Measurements from ENCODE around the gene ABCA9. TPM values are rescaled to one million over a fixed set of nuclear protein-coding genes. Genes with fewer than 3 reads are reported as not detected.

The ABCA9 gene
- total RNA-seq, 1 experiment from 2014 or later = not detected

GRCh38 chr17:68987966-68988365 lies 72.8 kb downstream of the ABCA9 start:
- Histone ChIP-seq H3K79me2 (ENCODE audit: low read depth) (no peaks in the 10 kb centered on the region), H4K20me1 (ENCODE audit: insufficient read depth) (no peaks in the 10 kb centered on the region), H3K9me3 (ENCODE audit: insufficient read depth, low read depth) (no peaks in the 10 kb centered on the region), H3K4me1 (replicated peaks; ENCODE audit: insufficient read depth) (no peaks in the 10 kb centered on the region), H3K4me3 (no peak overlapping the region), H2AFZ (no peak overlapping the region), H3K36me3 (ENCODE audit: low read depth) (no peaks in the 10 kb centered on the region), H3K9me2 (ENCODE audit: insufficient read depth) (no peaks in the 10 kb centered on the region), H3K27me3 (ENCODE audit: insufficient read depth, low read depth) (no peaks in the 10 kb centered on the region), H3K4me2 (no peak overlapping the region), H3F3A (ENCODE audit: insufficient read depth, low read depth) (no peaks in the 10 kb centered on the region), H3K27ac (no peak overlapping the region)
- CTCF ChIA-PET = no interaction called here
- BruUV-seq (replicated peaks) = no TSS peak
- TF ChIP-seq CTCF (conservative IDR thresholded peaks at IDR 0.05) = no peak
- no peak for TF ChIP-seq EZH2 (IDR thresholded peaks at IDR 0.05; ENCODE audit: low read depth)
- POLR2A ChIA-PET (ENCODE audit: unreplicated experiment) = no interaction called here
- DNase-seq = no peak
- intact Hi-C loops (cut with micrococcal nuclease; ENCODE audit: unreplicated experiment) = no loop called here

GRCh38 chr17:68981288-68981687 lies 79.4 kb downstream of the ABCA9 start:
- BruUV-seq (replicated peaks) = no TSS peak
- H3K27ac ChIP-seq = no peak overlapping the region
- DNase-seq = peak in 1 of 2 experiments; percentile 68
- H3K4me1 ChIP-seq (replicated peaks; ENCODE audit: insufficient read depth) = peaks cover 7% of the 10 kb centered on the region; the same call in 1 of the 2 replicates
- ChIA-PET CTCF (no interaction called here), POLR2A (ENCODE audit: unreplicated experiment) (no interaction called here)
- H2AFZ ChIP-seq = no peak overlapping the region
- no peaks in the 10 kb centered on the region for H3K79me2 ChIP-seq (ENCODE audit: low read depth)
- H3K9me3 ChIP-seq (ENCODE audit: insufficient read depth, low read depth) = no peaks in the 10 kb centered on the region
- peak overlapping the region; percentile 37; the same call in 1 of the 2 replicates for H3K4me3 ChIP-seq
- TF ChIP-seq CTCF (conservative IDR thresholded peaks at IDR 0.05) = no peak
- no peak for TF ChIP-seq EZH2 (IDR thresholded peaks at IDR 0.05; ENCODE audit: low read depth)
- no peaks in the 10 kb centered on the region for H4K20me1 ChIP-seq (ENCODE audit: insufficient read depth)
- no peaks in the 10 kb centered on the region for H3K36me3 ChIP-seq (ENCODE audit: low read depth)
- no peaks in the 10 kb centered on the region for H3K9me2 ChIP-seq (ENCODE audit: insufficient read depth)
- peak overlapping the region; percentile 55 for H3K4me2 ChIP-seq
- H3K27me3 ChIP-seq (ENCODE audit: insufficient read depth, low read depth) = no peaks in the 10 kb centered on the region
- H3F3A ChIP-seq (ENCODE audit: insufficient read depth, low read depth) = no peaks in the 10 kb centered on the region
- intact Hi-C loops (cut with micrococcal nuclease; ENCODE audit: unreplicated experiment) = loop anchor here (1.0 kb wide), 1 partner anchor 66 kb away; no protein-coding TSS in a partner anchor

GRCh38 chr17:68973098-68973846 lies 87.5 kb downstream of the ABCA9 start:
- H3K9me2 ChIP-seq (ENCODE audit: insufficient read depth) = no peaks in the 10 kb centered on the region
- no peaks in the 10 kb centered on the region for H4K20me1 ChIP-seq (ENCODE audit: insufficient read depth)
- no peaks in the 10 kb centered on the region for H3K27me3 ChIP-seq (ENCODE audit: insufficient read depth, low read depth)
- no peak for DNase-seq
- H3F3A ChIP-seq (ENCODE audit: insufficient read depth, low read depth) = no peaks in the 10 kb centered on the region
- TF ChIP-seq EZH2 (IDR thresholded peaks at IDR 0.05; ENCODE audit: low read depth) = no peak
- TF ChIP-seq CTCF (conservative IDR thresholded peaks at IDR 0.05) = no peak
- H3K4me1 ChIP-seq (replicated peaks; ENCODE audit: insufficient read depth) = no peaks in the 10 kb centered on the region
- H3K4me2 ChIP-seq = no peak overlapping the region
- no peak overlapping the region for H2AFZ ChIP-seq
- ChIA-PET CTCF (no interaction called here), POLR2A (ENCODE audit: unreplicated experiment) (no interaction called here)
- H3K27ac ChIP-seq = no peak overlapping the region
- H3K36me3 ChIP-seq (ENCODE audit: low read depth) = no peaks in the 10 kb centered on the region
- no peaks in the 10 kb centered on the region for H3K79me2 ChIP-seq (ENCODE audit: low read depth)
- intact Hi-C loops (cut with micrococcal nuclease; ENCODE audit: unreplicated experiment) = loop anchor here (2.0 kb wide), 1 partner anchor 196 kb away; no protein-coding TSS in a partner anchor
- no TSS peak for BruUV-seq (replicated peaks)
- no peaks in the 10 kb centered on the region; the same call in 1 of the 2 replicates for H3K9me3 ChIP-seq (ENCODE audit: insufficient read depth, low read depth)
- no peak overlapping the region for H3K4me3 ChIP-seq
